Parathyroid adenoma (tissue), 2 donors: Measurements from ENCODE around the gene MGP.

ENCODE experiments used
- H2AFZ ChIP-seq: fragments of 300-600 bp; sonication (generic); one replicate; pipeline ENCODE4 v1.7.0; 2017; ENCODE audit warnings: antibody characterized with exemption, mild to moderate bottlenecking
- H3K27ac ChIP-seq: fragments of 300-600 bp; sonication (generic); one replicate; pipeline ENCODE4 v1.7.0; 2017
- H3K27me3 ChIP-seq: fragments of 300-600 bp; sonication (generic); one replicate; pipeline ENCODE4 v1.7.0; 2017; ENCODE audit warnings: low read length; ENCODE audit not compliant: control insufficient read depth, insufficient read depth
- H3K36me3 ChIP-seq: fragments of 300-600 bp; sonication (generic); one replicate; pipeline ENCODE4 v1.7.0; 2017; ENCODE audit warnings: low read length; ENCODE audit not compliant: control insufficient read depth, insufficient read depth
- H3K4me1 ChIP-seq: fragments of 300-600 bp; sonication (generic); one replicate; pipeline ENCODE4 v1.7.0; 2017; ENCODE audit warnings: control low read depth
- H3K4me2 ChIP-seq: fragments of 300-600 bp; sonication (generic); one replicate; pipeline ENCODE4 v1.7.0; 2017; ENCODE audit warnings: low read length
- H3K4me3 ChIP-seq: fragments of 300-600 bp; sonication (generic); one replicate; pipeline ENCODE4 v1.7.0; 2017; ENCODE audit warnings: low read depth, low read length
- H3K79me2 ChIP-seq: fragments of 300-600 bp; sonication (generic); one replicate; pipeline ENCODE4 v1.7.0; 2017; ENCODE audit warnings: control low read depth
- H3K9ac ChIP-seq: fragments of 300-600 bp; sonication (generic); one replicate; pipeline ENCODE4 v1.7.0; 2017; ENCODE audit warnings: mild to moderate bottlenecking
- H3K9me3 ChIP-seq: fragments of 300-600 bp; sonication (generic); one replicate; pipeline ENCODE4 v1.7.0; 2017; ENCODE audit warnings: low read length; ENCODE audit not compliant: control insufficient read depth
- TF ChIP-seq, protein P1 (sequence below): fragments of 300-600 bp; sonication (generic); IDR thresholded peaks from one replicate; pipeline ENCODE4 v1.7.0; 2017; ENCODE audit warnings: antibody characterized with exemption, mild to moderate bottlenecking
- donor health status: primary hyperparathyroidism.

Gene MGP

DNA sequence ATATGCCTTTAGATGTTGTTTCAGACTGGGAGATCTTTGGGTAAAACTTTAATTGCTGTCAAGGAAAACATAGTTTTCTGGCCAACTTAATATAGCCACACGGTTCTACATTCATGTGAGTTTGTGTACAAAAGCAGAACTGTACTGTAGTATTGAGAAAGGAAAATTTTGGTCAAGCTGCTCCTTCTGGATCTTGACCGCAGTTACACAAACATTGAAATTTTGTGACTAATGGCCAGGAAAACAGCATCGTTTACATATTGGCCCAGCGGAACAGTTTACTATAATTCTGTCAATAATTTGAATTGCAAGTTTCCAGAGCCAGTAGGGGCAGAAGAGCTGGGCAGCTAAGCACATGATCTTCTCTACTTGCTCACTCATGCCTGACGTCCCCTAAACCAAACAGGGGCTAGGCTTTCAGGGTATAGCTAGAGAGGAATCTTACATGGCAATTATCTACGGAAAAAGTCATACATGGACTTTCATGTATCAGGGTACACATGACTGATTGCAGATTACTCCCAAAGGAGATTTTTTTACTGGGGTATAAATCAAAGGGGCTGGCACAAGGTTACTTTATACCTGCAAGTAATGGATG is 31.0 kb downstream of the MGP start:
- TF ChIP-seq, protein P1, sequence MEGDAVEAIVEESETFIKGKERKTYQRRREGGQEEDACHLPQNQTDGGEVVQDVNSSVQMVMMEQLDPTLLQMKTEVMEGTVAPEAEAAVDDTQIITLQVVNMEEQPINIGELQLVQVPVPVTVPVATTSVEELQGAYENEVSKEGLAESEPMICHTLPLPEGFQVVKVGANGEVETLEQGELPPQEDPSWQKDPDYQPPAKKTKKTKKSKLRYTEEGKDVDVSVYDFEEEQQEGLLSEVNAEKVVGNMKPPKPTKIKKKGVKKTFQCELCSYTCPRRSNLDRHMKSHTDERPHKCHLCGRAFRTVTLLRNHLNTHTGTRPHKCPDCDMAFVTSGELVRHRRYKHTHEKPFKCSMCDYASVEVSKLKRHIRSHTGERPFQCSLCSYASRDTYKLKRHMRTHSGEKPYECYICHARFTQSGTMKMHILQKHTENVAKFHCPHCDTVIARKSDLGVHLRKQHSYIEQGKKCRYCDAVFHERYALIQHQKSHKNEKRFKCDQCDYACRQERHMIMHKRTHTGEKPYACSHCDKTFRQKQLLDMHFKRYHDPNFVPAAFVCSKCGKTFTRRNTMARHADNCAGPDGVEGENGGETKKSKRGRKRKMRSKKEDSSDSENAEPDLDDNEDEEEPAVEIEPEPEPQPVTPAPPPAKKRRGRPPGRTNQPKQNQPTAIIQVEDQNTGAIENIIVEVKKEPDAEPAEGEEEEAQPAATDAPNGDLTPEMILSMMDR = no peak
- no peak overlapping the region for H3K27ac ChIP-seq

DNA sequence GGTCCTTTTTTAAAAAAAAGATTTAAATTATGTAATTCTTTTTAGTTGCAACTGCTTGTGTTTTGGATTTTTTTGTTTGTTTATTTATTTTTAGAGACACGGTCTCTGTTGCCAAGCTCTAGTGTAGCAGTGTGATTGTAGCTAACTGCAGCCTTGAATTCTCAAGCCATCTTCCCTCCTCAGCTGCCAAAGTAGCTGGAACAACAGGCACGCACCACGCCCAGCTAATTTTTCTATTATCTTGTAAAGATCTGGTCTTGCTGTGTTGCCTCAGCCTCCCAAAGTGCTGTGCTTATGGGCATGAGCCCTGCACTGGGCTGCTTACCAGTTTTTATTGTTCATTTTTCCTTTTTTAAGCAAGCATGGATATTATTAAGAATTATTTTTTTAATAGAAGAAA is 31.7 kb downstream of the MGP start:
- Histone ChIP-seq H3K9ac (no peak overlapping the region), H3K79me2 (no peaks in the 10 kb centered on the region), H3K27me3 (no peaks in the 10 kb centered on the region), H3K4me1 (no peaks in the 10 kb centered on the region), H3K4me3 (no peak overlapping the region), H2AFZ (no peak overlapping the region), H3K36me3 (no peaks in the 10 kb centered on the region), H3K27ac (no peak overlapping the region), H3K9me3 (no peaks in the 10 kb centered on the region), H3K4me2 (no peak overlapping the region)
- TF ChIP-seq, protein P1 = no peak

More for the DNA sequence above, 31.0 kb downstream of the MGP start:
- no peak overlapping the region for H3K9ac ChIP-seq
- no peaks in the 10 kb centered on the region for H3K36me3 ChIP-seq
- H3K9me3 ChIP-seq = no peaks in the 10 kb centered on the region
- H3K4me1 ChIP-seq = no peaks in the 10 kb centered on the region
- H3K4me3 ChIP-seq = no peak overlapping the region
- no peaks in the 10 kb centered on the region for H3K79me2 ChIP-seq
- H3K27me3 ChIP-seq = no peaks in the 10 kb centered on the region
- H3K4me2 ChIP-seq = no peak overlapping the region
- no peak overlapping the region for H2AFZ ChIP-seq

DNA sequence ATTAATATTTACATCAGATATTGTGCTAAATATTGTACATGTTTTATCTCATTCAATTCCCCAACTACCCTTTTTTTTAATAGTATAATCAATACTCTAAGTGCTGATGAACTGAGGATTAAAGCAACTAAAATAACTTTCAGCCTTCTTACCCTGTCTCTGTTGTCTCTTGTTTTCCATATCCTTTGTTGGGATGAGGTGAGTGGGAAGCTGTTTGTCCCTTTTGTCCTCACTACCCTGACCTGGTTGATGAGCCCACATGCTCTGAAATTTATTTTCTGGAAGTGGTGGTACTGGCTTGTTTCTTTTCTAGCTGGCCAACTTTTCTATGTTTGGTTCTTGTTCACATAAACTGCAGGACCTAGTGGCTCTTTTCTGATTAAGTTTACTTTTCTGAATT is 32.8 kb downstream of the MGP start:
- no peaks in the 10 kb centered on the region for H3K27me3 ChIP-seq
- H3K4me3 ChIP-seq = no peak overlapping the region
- H3K4me2 ChIP-seq = no peak overlapping the region
- no peak overlapping the region for H3K27ac ChIP-seq
- TF ChIP-seq, protein P1 = no peak
- H2AFZ ChIP-seq = no peak overlapping the region
- H3K9ac ChIP-seq = no peak overlapping the region
- no peaks in the 10 kb centered on the region for H3K4me1 ChIP-seq
- no peaks in the 10 kb centered on the region for H3K36me3 ChIP-seq
- no peaks in the 10 kb centered on the region for H3K79me2 ChIP-seq
- H3K9me3 ChIP-seq = no peaks in the 10 kb centered on the region

- Histone ChIP-seq H3K27me3 (no peaks in the 10 kb centered on the region), H3K4me3 (no peak overlapping the region), H3K9me3 (no peaks in the 10 kb centered on the region), H3K9ac (no peak overlapping the region), H3K27ac (no peak overlapping the region), H3K4me1 (no peaks in the 10 kb centered on the region), H3K4me2 (no peak overlapping the region), H3K79me2 (no peaks in the 10 kb centered on the region), H2AFZ (no peak overlapping the region), H3K36me3 (no peaks in the 10 kb centered on the region)
- TF ChIP-seq, protein P1 = no peak
Measured at GRCh38 chr12:14850929-14851663, 34.6 kb downstream of the MGP start.

DNA sequence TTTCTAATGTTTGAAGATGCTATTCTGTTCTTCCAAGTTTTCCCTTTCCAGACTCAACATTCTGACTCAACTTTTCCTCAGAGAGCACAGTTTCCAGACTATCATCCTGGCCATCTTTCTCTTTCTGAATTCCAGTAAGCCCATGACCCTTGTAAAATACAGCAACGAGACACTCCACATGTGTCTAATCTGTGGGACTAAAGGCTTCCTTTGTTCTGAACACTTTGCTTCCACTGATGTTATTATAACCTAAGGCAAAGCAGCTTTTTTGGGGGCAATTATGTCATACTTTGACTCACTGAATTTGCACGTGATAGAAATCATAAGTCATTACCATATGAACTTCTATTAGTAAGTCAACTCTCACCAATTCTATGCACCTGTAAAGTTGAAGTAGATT is 36.0 kb downstream of the MGP start:
- no peak overlapping the region for H2AFZ ChIP-seq
- no peak overlapping the region for H3K27ac ChIP-seq
- H3K4me1 ChIP-seq = no peaks in the 10 kb centered on the region
- no peaks in the 10 kb centered on the region for H3K36me3 ChIP-seq
- no peak overlapping the region for H3K9ac ChIP-seq
- TF ChIP-seq, protein P1 = no peak
- no peak overlapping the region for H3K4me3 ChIP-seq
- H3K4me2 ChIP-seq = no peak overlapping the region
- no peaks in the 10 kb centered on the region for H3K79me2 ChIP-seq
- H3K9me3 ChIP-seq = no peaks in the 10 kb centered on the region
- H3K27me3 ChIP-seq = no peaks in the 10 kb centered on the region
